OCI-LY3 (cell line): ENCODE results near the gene NPBWR2.
"Not testable (repeated sequence)": the region's sequence is repeated elsewhere in the genome, so short reads cannot be mapped to it uniquely, and the experiment has no call there.

ENCODE experiments used
- H2AFZ ChIP-seq: fragments of 200-600, 300-600 bp; shearing (Covaris generic); 2 replicates; pipeline ENCODE4 v1.6.0; 2014; ENCODE audit warnings: antibody characterized with exemption, low read depth, low read length
- H3K27ac ChIP-seq: fragments of 200-600, 300-600 bp; sonication (generic); 2 replicates; pipeline ENCODE4 v1.5.1; 2014; ENCODE audit warnings: mild to moderate bottlenecking, low read length, moderate library complexity, mixed read lengths
- H3K27me3 ChIP-seq: fragments of 200-600, 300-600 bp; sonication (generic); 2 replicates; pipeline ENCODE4 v1.6.1; 2014; ENCODE audit warnings: low read depth, low read length, mixed read lengths
- H3K36me3 ChIP-seq: fragments of 200-600, 300-600 bp; sonication (generic); replicated peaks from 2 replicates; pipeline ENCODE3; 2014; ENCODE audit warnings: low read depth, low read length, mixed read lengths
- H3K4me1 ChIP-seq: fragments of 300-600, 200-600 bp; sonication (generic); 2 replicates; pipeline ENCODE4 v1.6.1; 2014; ENCODE audit warnings: low read length, mixed read lengths
- H3K4me2 ChIP-seq: fragments of 200-600, 300-600 bp; sonication (generic); 2 replicates; pipeline ENCODE4 v1.6.1; 2014; ENCODE audit warnings: low read length, mixed read lengths
- H3K4me3 ChIP-seq: fragments of 300-600, 200-600 bp; sonication (generic); 2 replicates; pipeline ENCODE4 v1.5.1; 2014; ENCODE audit warnings: antibody characterized with exemption, mild to moderate bottlenecking, low read length, moderate library complexity
- H3K79me2 ChIP-seq: fragments of 300-600, 200-600 bp; shearing (Covaris generic); 2 replicates; pipeline ENCODE4 v1.6.1; 2014; ENCODE audit warnings: mild to moderate bottlenecking, low read length, mixed read lengths
- H3K9ac ChIP-seq: fragments of 300-600, 200-600 bp; shearing (Covaris generic); 2 replicates; pipeline ENCODE4 v1.6.0; 2014; ENCODE audit warnings: mild to moderate bottlenecking, low read length, moderate library complexity
- H3K9me3 ChIP-seq: fragments of 200-600, 300-600 bp; shearing (Covaris generic); 2 replicates; pipeline ENCODE4 v1.6.1; 2014; ENCODE audit warnings: low read length, mixed read lengths; ENCODE audit not compliant: insufficient read depth
- H4K20me1 ChIP-seq: fragments of 200-600, 300-600 bp; sonication (generic); 2 replicates; pipeline ENCODE4 v1.6.1; 2016; ENCODE audit warnings: low read length, mixed read lengths; ENCODE audit not compliant: insufficient read depth
- CTCF ChIP-seq: fragments of 200-600, 300-600 bp; sonication (generic); IDR thresholded peaks from 2 replicates; pipeline ENCODE4 v1.5.1; 2014; ENCODE audit warnings: antibody characterized with exemption, low read length, low read depth
- EZH2phosphoT487 ChIP-seq: fragments of 200-600 bp; shearing (Covaris generic); IDR thresholded peaks from 2 replicates; pipeline ENCODE4 v1.6.1; 2018; ENCODE audit warnings: antibody characterized with exemption, mixed run types, low read depth

Gene NPBWR2

GRCh38 chr20:64119301-64119680, 11.9 kb upstream of the NPBWR2 start:
- Histone ChIP-seq H3K4me1 (peaks cover 5% of the 10 kb centered on the region), H4K20me1 (no peaks in the 10 kb centered on the region), H3K9me3 (no peaks in the 10 kb centered on the region), H3K4me3 (no peak overlapping the region), H3K27me3 (peaks cover 22% of the 10 kb centered on the region), H3K36me3 (no peaks in the 10 kb centered on the region), H3K79me2 (no peaks in the 10 kb centered on the region), H3K9ac (no peak overlapping the region), H3K27ac (no peak overlapping the region), H2AFZ (no peak overlapping the region), H3K4me2 (no peak overlapping the region)
- no peak for TF ChIP-seq CTCF
- no peak for TF ChIP-seq EZH2phosphoT487

- not testable (repeated sequence) for H3K4me3 ChIP-seq, H2AFZ ChIP-seq, H3K9me3 ChIP-seq, H3K4me2 ChIP-seq, H3K27ac ChIP-seq, H3K79me2 ChIP-seq, H3K36me3 ChIP-seq, H3K4me1 ChIP-seq, H3K9ac ChIP-seq, H4K20me1 ChIP-seq
- H3K27me3 ChIP-seq = peaks cover 12% of the 10 kb centered on the region; the same call in 1 of the 2 replicates
Observed at GRCh38 chr20:64117432-64117777, 10.0 kb upstream of the NPBWR2 start.

GRCh38 chr20:64116541-64117431, 9.4 kb upstream of the NPBWR2 start:
- TF ChIP-seq EZH2phosphoT487 (no peak), CTCF (no peak)
- no peaks in the 10 kb centered on the region for H3K9me3 ChIP-seq
- peaks cover 9% of the 10 kb centered on the region; the same call in 1 of the 2 replicates for H3K27me3 ChIP-seq
- no peak overlapping the region for H3K9ac ChIP-seq
- no peaks in the 10 kb centered on the region for H4K20me1 ChIP-seq
- no peak overlapping the region for H3K4me2 ChIP-seq
- no peak overlapping the region for H3K4me3 ChIP-seq
- H3K79me2 ChIP-seq = no peaks in the 10 kb centered on the region
- no peaks in the 10 kb centered on the region for H3K36me3 ChIP-seq
- no peak overlapping the region for H2AFZ ChIP-seq
- H3K4me1 ChIP-seq = peaks cover 5% of the 10 kb centered on the region
- no peak overlapping the region for H3K27ac ChIP-seq

- H3K4me2 ChIP-seq = no peak overlapping the region
- H3K4me1 ChIP-seq = peaks cover 5% of the 10 kb centered on the region
- peaks cover 2% of the 10 kb centered on the region; the same call in 1 of the 2 replicates for H3K27me3 ChIP-seq
- H2AFZ ChIP-seq = no peak overlapping the region
- H3K79me2 ChIP-seq = no peaks in the 10 kb centered on the region
- no peak overlapping the region for H3K4me3 ChIP-seq
- H3K9ac ChIP-seq = no peak overlapping the region
- H3K36me3 ChIP-seq = no peaks in the 10 kb centered on the region
- TF ChIP-seq CTCF (no peak), EZH2phosphoT487 (no peak)
- no peak overlapping the region for H3K27ac ChIP-seq
- no peaks in the 10 kb centered on the region for H4K20me1 ChIP-seq
- H3K9me3 ChIP-seq = no peaks in the 10 kb centered on the region
Observed at GRCh38 chr20:64116016-64116415, 8.7 kb upstream of the NPBWR2 start.
